Measurements from ENCODE around the gene GDF2. TPM values are rescaled to one million over a fixed set of nuclear protein-coding genes. Genes with fewer than 3 reads are reported as not detected.
A peak's percentile ranks its signal among the peaks of the same experiment; 100 is the strongest.

Gene GDF2
- total RNA-seq, 1 experiment from 2014 or later, result not detected

GRCh38 chr10:47339759-47340607 is 17.7 kb downstream of the GDF2 start:
- H3K4me2 ChIP-seq (ENCODE audit: insufficient read depth, insufficient read length, low read length), result no peak overlapping the region
- H3K79me2 ChIP-seq (ENCODE audit: insufficient read depth, low read length), result no peaks in the 10 kb centered on the region
- no peak for TF ChIP-seq CTCF (conservative IDR thresholded peaks at IDR 0.05)
- H2BK15ac ChIP-seq (ENCODE audit: low read depth, low read length), result no peak overlapping the region
- Mint-ChIP-seq H3K4me3 (no peak overlapping the region), H3K36me3 (ENCODE audit: insufficient read depth in 1 of 3, low read depth in 3 of 3) (no peaks in the 10 kb centered on the region), H3K4me1 (peaks cover 14 to 15% of the 10 kb centered on the region in 2 experiments), H3K9me3 (no peaks in the 10 kb centered on the region), H3K27me3 (ENCODE audit: low read depth) (no peaks in the 10 kb centered on the region), H3K27ac (peak overlapping the region in 1 of 3 experiments; percentile 23; a peak in 1 of 7 replicates)
- no peak overlapping the region for H4K8ac ChIP-seq (replicated peaks; ENCODE audit: insufficient read length, low read depth, low read length)
- no peak overlapping the region for H2BK5ac ChIP-seq (ENCODE audit: insufficient read length, low read length)
- no peak overlapping the region for H3K9ac ChIP-seq (ENCODE audit: extremely low read depth, insufficient read length, low read length)
- no peak overlapping the region for H3K56ac ChIP-seq (ENCODE audit: insufficient read length, low read depth, low read length)
- H3K27ac ChIP-seq (ENCODE audit: insufficient read length, low read depth, low read length), result no peak overlapping the region
- H3T11ph ChIP-seq (ENCODE audit: low read length), result no peak overlapping the region
- H3K18ac ChIP-seq (ENCODE audit: insufficient read length, low read depth, low read length), result no peak overlapping the region
- H3K4ac ChIP-seq (ENCODE audit: low read depth, low read length), result no peak overlapping the region
- H2BK20ac ChIP-seq (ENCODE audit: low read depth, low read length, poor library complexity, severe bottlenecking), result no peak overlapping the region
- no peak overlapping the region for H3K14ac ChIP-seq (ENCODE audit: insufficient read depth, low read length)
- H2BK120ac ChIP-seq (ENCODE audit: low read depth, low read length, poor library complexity, severe bottlenecking), result no peak overlapping the region
- no peak overlapping the region for H2BK12ac ChIP-seq (ENCODE audit: insufficient read length, low read depth, low read length)
- H4K91ac ChIP-seq (ENCODE audit: insufficient read length, low read depth, low read length), result no peak overlapping the region
- H3K4me1 ChIP-seq (ENCODE audit: insufficient read depth, low read length), result no peaks in the 10 kb centered on the region; the same call in 1 of the 2 replicates
- no peaks in the 10 kb centered on the region for H3K9me3 ChIP-seq (ENCODE audit: control insufficient read depth, low read depth, low read length)
- DNase-seq, result no peak
- no CpG with 5 or more reads among the region's 15 CpGs for WGBS (ENCODE audit: extremely low coverage, insufficient read length, low lambda C conversion rate)
- H3K79me1 ChIP-seq (ENCODE audit: insufficient read depth, low read depth, low read length, poor library complexity, severe bottlenecking), result no peaks in the 10 kb centered on the region
- no peak overlapping the region for H2AFZ ChIP-seq (ENCODE audit: low read length)
- H4K5ac ChIP-seq (ENCODE audit: insufficient read length, low read depth, low read length), result no peak overlapping the region
- no peak overlapping the region for H3K23ac ChIP-seq (ENCODE audit: insufficient read length, low read depth, low read length)
- no peaks in the 10 kb centered on the region for H4K20me1 ChIP-seq (ENCODE audit: control insufficient read depth, insufficient read depth, insufficient read length)
- H3K27me3 ChIP-seq (ENCODE audit: insufficient read depth, low read length), result no peaks in the 10 kb centered on the region
- H2AK5ac ChIP-seq (ENCODE audit: insufficient read length, low read length), result no peak overlapping the region
- no peaks in the 10 kb centered on the region for H3K23me2 ChIP-seq (ENCODE audit: insufficient read length, low read depth, low read length, poor library complexity, severe bottlenecking)
